ENCODE measurements around the gene TMEM117. TPM values are rescaled to one million over a fixed set of nuclear protein-coding genes. Genes with fewer than 3 reads are reported as not detected.

Gene TMEM117
- total and polyA plus RNA-seq, 4 experiments from 2014 or later = 3.0 to 4.7 (median 3.8) TPM

DNA sequence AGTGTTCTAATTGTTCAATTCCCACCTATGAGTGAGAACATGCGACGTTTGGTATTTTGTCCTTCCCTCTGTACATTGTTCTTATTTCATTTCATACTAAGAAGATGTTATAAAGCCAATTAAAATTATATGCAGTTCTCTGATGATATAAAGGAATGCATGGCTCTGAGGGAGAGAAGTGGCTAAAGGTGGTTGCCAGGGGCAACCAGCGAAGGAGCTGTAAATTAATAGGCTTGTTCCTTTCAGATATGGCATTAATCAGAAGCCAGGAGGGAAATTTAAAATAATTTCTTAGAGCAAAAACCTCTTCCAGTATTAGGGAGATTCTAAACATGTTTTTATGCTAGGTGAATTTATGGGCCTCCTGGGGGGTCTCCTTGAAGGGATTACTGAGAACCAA, 227.8 kb downstream of the TMEM117 start:
- Histone ChIP-seq H3K27me3 (ENCODE audit: insufficient read depth, low read length) (no peaks in the 10 kb centered on the region), H3K9me3 (ENCODE audit: control insufficient read depth in 1 of 2, low read length in 2 of 2) (no peaks in the 10 kb centered on the region), H3K4me3 (ENCODE audit: low read length in 2 of 2) (no peak overlapping the region), H3K4me1 (ENCODE audit: insufficient read depth, low read length) (no peaks in the 10 kb centered on the region), H3K27ac (ENCODE audit: low read depth, low read length) (no peak overlapping the region), H3K36me3 (ENCODE audit: insufficient read depth, low read length) (no peaks in the 10 kb centered on the region)
- ChIA-PET CTCF (ENCODE audit: partially characterized antibody) (no interaction called here), POLR2A (ENCODE audit: partially characterized antibody) (no interaction called here)
- peaks cover 0 to 2% (median 0%) of the 10 kb centered on the region in 4 donors for H3K4me1 Mint-ChIP-seq
- peaks cover 0 to 2% (median 0%) of the 10 kb centered on the region in 8 donors for H3K9me3 Mint-ChIP-seq
- DNase-seq = no peak
- no peak overlapping the region for H3K4me3 Mint-ChIP-seq
- intact Hi-C loops (cut with micrococcal nuclease) = no loop called here
- peaks cover 0 to 4% of the 10 kb centered on the region in 2 donors for H3K36me3 Mint-ChIP-seq
- H3K27ac Mint-ChIP-seq = no peak overlapping the region
- no peaks in the 10 kb centered on the region for H3K27me3 Mint-ChIP-seq

DNA sequence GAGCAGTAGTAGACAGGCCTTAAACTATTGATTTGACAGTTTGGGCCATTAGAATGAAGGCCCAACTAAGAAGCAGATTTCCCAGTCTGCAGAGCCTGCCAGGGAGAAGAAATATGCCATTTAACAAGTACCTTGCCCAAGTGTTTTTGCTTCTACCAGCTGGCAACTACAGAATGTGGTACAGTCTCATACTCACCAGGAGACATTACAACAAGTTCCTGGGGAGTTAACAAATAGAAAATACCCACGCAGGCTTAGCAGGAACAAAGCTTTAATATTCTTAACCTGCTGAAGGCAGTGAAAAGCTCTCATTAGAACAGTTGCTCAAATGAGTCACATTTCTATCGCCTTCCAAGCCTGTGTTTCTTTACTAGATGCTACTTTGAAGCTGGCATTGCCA, 241.0 kb downstream of the TMEM117 start:
- H3K4me1 Mint-ChIP-seq = no peaks in the 10 kb centered on the region

DNA sequence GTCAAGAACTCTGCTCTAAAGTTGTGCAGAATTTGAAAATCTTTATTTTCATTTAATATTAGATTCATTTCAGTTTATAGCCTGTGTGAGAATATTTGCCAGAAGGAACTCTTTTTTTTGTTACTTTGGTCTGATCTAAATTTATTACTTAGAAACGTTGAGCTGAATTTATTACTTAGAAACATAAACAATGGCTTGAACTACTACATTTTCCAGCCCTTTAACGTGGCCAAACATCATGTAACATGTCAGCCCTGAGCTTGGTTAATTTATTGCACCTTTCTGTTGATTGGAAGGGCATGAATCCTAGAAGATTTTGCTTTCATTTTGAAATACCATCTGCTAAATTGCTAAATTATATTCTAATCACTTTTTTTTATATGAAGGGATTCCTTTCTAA, 241.4 kb downstream of the TMEM117 start:
- POLR2A ChIA-PET (ENCODE audit: partially characterized antibody) = no interaction called here
- no peaks in the 10 kb centered on the region for H3K27me3 Mint-ChIP-seq

More for the DNA sequence above, 241.0 kb downstream of the TMEM117 start:
- DNase-seq = no peak
- Mint-ChIP-seq H3K9me3 (peaks cover 0 to 3% (median 0%) of the 10 kb centered on the region in 8 donors), H3K4me3 (no peak overlapping the region), H3K36me3 (no peaks in the 10 kb centered on the region), H3K27ac (no peak overlapping the region), H3K27me3 (no peaks in the 10 kb centered on the region)
- intact Hi-C loops (cut with micrococcal nuclease) = no loop called here
- CTCF ChIA-PET (ENCODE audit: partially characterized antibody) = no interaction called here
- Histone ChIP-seq H3K27me3 (ENCODE audit: insufficient read depth, low read length) (no peaks in the 10 kb centered on the region), H3K9me3 (ENCODE audit: control insufficient read depth in 1 of 2, low read length in 2 of 2) (no peaks in the 10 kb centered on the region), H3K4me1 (ENCODE audit: insufficient read depth, low read length) (no peaks in the 10 kb centered on the region), H3K4me3 (ENCODE audit: low read length in 2 of 2) (no peak overlapping the region), H3K27ac (ENCODE audit: low read depth, low read length) (no peak overlapping the region), H3K36me3 (ENCODE audit: insufficient read depth, low read length) (no peaks in the 10 kb centered on the region)
- POLR2A ChIA-PET (ENCODE audit: partially characterized antibody) = no interaction called here

DNA sequence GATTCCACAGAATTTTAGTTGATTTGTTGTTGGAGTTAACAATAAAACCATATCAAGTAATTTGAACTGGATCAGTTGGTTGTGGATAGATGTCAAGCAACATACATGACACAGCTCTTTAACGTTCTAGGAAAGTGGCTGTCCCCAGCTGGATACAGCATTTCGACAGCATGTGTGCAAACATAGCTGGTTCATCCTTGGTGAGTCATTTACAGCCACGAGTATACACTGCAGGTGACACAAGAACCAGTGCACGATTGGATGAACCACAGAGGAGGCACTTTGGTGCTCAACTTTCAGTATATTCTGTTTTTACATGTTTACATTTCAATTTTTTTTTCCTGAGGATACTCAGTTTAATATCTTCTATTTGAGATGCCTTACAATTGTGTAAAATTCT, 242.4 kb downstream of the TMEM117 start:
- Mint-ChIP-seq H3K4me1 (no peaks in the 10 kb centered on the region), H3K27me3 (no peaks in the 10 kb centered on the region), H3K4me3 (no peak overlapping the region), H3K36me3 (no peaks in the 10 kb centered on the region), H3K9me3 (peaks cover 0 to 3% (median 0%) of the 10 kb centered on the region in 8 donors), H3K27ac (no peak overlapping the region)
- ChIA-PET CTCF (ENCODE audit: partially characterized antibody) (no interaction called here), POLR2A (ENCODE audit: partially characterized antibody) (no interaction called here)
- intact Hi-C loops (cut with micrococcal nuclease) = no loop called here
- H3K4me3 ChIP-seq (ENCODE audit: low read length in 2 of 2) = no peak overlapping the region
- H3K9me3 ChIP-seq (ENCODE audit: control insufficient read depth in 1 of 2, low read length in 2 of 2) = no peaks in the 10 kb centered on the region
- no peak for DNase-seq
- no peaks in the 10 kb centered on the region for H3K36me3 ChIP-seq (ENCODE audit: insufficient read depth, low read length)
- H3K27me3 ChIP-seq (ENCODE audit: insufficient read depth, low read length) = no peaks in the 10 kb centered on the region
- no peak overlapping the region for H3K27ac ChIP-seq (ENCODE audit: low read depth, low read length)
- H3K4me1 ChIP-seq (ENCODE audit: insufficient read depth, low read length) = no peaks in the 10 kb centered on the region

More for the DNA sequence above, 241.4 kb downstream of the TMEM117 start:
- H3K4me1 ChIP-seq (ENCODE audit: insufficient read depth, low read length) = no peaks in the 10 kb centered on the region
- H3K4me3 ChIP-seq (ENCODE audit: low read length in 2 of 2) = no peak overlapping the region
- H3K4me1 Mint-ChIP-seq = no peaks in the 10 kb centered on the region
- H3K27ac ChIP-seq (ENCODE audit: low read depth, low read length) = no peak overlapping the region
- no peak for DNase-seq
- intact Hi-C loops (cut with micrococcal nuclease) = no loop called here
- CTCF ChIA-PET (ENCODE audit: partially characterized antibody) = no interaction called here
- no peaks in the 10 kb centered on the region for H3K27me3 ChIP-seq (ENCODE audit: insufficient read depth, low read length)
- no peak overlapping the region for H3K27ac Mint-ChIP-seq
- peaks cover 0 to 3% (median 0%) of the 10 kb centered on the region in 8 donors for H3K9me3 Mint-ChIP-seq
- no peaks in the 10 kb centered on the region for H3K9me3 ChIP-seq (ENCODE audit: control insufficient read depth in 1 of 2, low read length in 2 of 2)
- no peaks in the 10 kb centered on the region for H3K36me3 Mint-ChIP-seq
- no peak overlapping the region for H3K4me3 Mint-ChIP-seq
- no peaks in the 10 kb centered on the region for H3K36me3 ChIP-seq (ENCODE audit: insufficient read depth, low read length)

DNA sequence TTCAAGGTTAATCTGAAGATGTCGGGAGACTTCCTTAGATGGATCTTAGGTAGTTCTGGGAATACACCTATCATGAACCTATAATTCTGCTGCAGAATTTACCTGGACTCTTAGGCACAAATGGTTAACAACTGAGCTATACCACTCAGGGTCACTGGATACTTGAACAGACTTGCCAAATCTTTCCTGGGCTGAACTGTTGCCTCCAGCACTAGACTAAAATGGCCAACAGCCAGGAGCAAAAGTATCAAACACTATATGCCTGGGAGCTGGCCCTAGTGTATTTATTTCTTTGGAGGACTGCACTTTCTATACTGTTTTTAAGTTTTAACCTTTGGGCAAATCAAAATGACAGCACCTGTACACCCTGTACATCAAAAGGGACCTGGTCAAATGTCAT, 252.8 kb downstream of the TMEM117 start:
- H3K36me3 Mint-ChIP-seq = peaks cover 7 to 9% of the 10 kb centered on the region in 2 donors
- no peaks in the 10 kb centered on the region for H3K36me3 ChIP-seq (ENCODE audit: insufficient read depth, low read length)
- no peak overlapping the region for H3K4me3 Mint-ChIP-seq
- no peak overlapping the region for H3K27ac Mint-ChIP-seq
- H3K4me1 Mint-ChIP-seq = peaks cover 0 to 1% (median 0%) of the 10 kb centered on the region in 4 donors
- no peak overlapping the region for H3K27ac ChIP-seq (ENCODE audit: low read depth, low read length)
- H3K4me1 ChIP-seq (ENCODE audit: insufficient read depth, low read length) = no peaks in the 10 kb centered on the region
- H3K9me3 ChIP-seq (ENCODE audit: control insufficient read depth in 1 of 2, low read length in 2 of 2) = no peaks in the 10 kb centered on the region
- no peaks in the 10 kb centered on the region for H3K27me3 ChIP-seq (ENCODE audit: insufficient read depth, low read length)
- no peak overlapping the region for H3K4me3 ChIP-seq (ENCODE audit: low read length in 2 of 2)
- CTCF ChIA-PET (ENCODE audit: partially characterized antibody) = no interaction called here
- intact Hi-C loops (cut with micrococcal nuclease) = no loop called here
- POLR2A ChIA-PET (ENCODE audit: partially characterized antibody) = no interaction called here
- no peak for DNase-seq
- no peaks in the 10 kb centered on the region for H3K27me3 Mint-ChIP-seq
- peaks cover 0 to 6% (median 2%) of the 10 kb centered on the region in 8 donors for H3K9me3 Mint-ChIP-seq

DNA sequence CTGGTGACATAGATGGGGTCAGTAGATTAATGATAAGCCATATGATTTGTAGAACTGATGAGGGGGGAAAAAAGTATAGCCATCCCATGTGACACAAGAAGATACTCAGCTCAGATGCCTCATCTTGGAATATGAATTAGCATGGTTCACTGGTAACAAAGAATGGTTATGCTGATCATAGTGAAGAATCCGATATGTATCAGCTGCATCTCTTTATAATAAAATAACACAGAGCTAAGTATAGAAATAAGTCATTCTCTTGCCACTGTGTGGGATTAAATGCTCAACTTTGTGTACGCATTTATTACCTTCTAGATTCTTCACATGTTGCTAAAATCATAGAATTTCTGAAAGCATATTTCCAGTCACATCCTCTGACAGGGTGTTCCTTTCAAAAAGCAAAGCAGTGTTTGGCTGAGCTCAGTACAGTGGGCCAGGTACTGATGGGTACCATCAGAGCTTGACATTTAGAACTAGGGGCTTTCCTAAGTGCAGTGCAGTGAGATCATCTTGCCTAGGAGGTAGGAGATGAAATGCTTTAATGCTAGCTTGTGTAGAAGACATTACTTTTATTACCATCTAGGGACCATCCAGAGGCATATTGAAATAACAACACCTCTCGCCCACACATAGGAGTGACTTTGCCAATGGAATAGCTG, 256.2 kb downstream of the TMEM117 start:
- no peaks in the 10 kb centered on the region for H3K27me3 ChIP-seq (ENCODE audit: insufficient read depth, low read length)
- no peak overlapping the region for H3K4me3 ChIP-seq (ENCODE audit: low read length in 2 of 2)
- no peaks in the 10 kb centered on the region for H3K36me3 ChIP-seq (ENCODE audit: insufficient read depth, low read length)
- no peak overlapping the region for H3K27ac ChIP-seq (ENCODE audit: low read depth, low read length)
- POLR2A ChIA-PET (ENCODE audit: partially characterized antibody) = no interaction called here
- H3K36me3 Mint-ChIP-seq = peaks cover 10 to 13% of the 10 kb centered on the region in 2 donors
- peaks cover 0 to 20% (median 7%) of the 10 kb centered on the region in 8 donors for H3K9me3 Mint-ChIP-seq
- no peak overlapping the region for H3K27ac Mint-ChIP-seq
- CTCF ChIA-PET (ENCODE audit: partially characterized antibody) = no interaction called here
- H3K4me1 ChIP-seq (ENCODE audit: insufficient read depth, low read length) = no peaks in the 10 kb centered on the region
- no peaks in the 10 kb centered on the region for H3K27me3 Mint-ChIP-seq
- intact Hi-C loops (cut with micrococcal nuclease) = no loop called here
- no peak for DNase-seq
- peaks cover 0 to 1% (median 0%) of the 10 kb centered on the region in 4 donors for H3K4me1 Mint-ChIP-seq
- no peaks in the 10 kb centered on the region for H3K9me3 ChIP-seq (ENCODE audit: control insufficient read depth in 1 of 2, low read length in 2 of 2)
- H3K4me3 Mint-ChIP-seq = no peak overlapping the region

DNA sequence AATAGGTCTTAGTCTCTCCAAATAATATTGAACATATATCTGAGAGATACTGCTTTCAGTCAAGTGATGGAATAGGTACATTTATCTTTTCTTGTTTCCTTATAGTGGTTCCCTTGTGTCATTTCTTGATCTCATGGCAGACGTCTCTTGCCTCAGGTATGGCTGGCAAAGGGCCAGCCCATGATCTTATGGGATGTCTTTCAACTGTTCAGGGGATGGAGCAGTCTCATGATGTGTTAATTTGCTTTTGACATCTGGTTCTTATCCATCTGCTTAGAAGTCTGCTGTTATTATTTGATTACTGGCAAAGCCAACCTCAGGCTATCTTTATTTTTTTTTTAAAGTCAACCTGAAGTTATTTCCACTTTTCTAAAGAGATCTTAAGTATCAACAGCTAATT, 262.9 kb downstream of the TMEM117 start:
- H3K27me3 ChIP-seq (ENCODE audit: insufficient read depth, low read length) = no peaks in the 10 kb centered on the region
- H3K36me3 ChIP-seq (ENCODE audit: insufficient read depth, low read length) = no peaks in the 10 kb centered on the region
- no peaks in the 10 kb centered on the region for H3K4me1 ChIP-seq (ENCODE audit: insufficient read depth, low read length)
- Mint-ChIP-seq H3K4me1 (no peaks in the 10 kb centered on the region), H3K27me3 (no peaks in the 10 kb centered on the region), H3K36me3 (peaks cover 5 to 7% of the 10 kb centered on the region in 2 donors), H3K9me3 (peaks cover 0 to 13% (median 5%) of the 10 kb centered on the region in 8 donors), H3K4me3 (no peak overlapping the region), H3K27ac (no peak overlapping the region)
- POLR2A ChIA-PET (ENCODE audit: partially characterized antibody) = no interaction called here
- CTCF ChIA-PET (ENCODE audit: partially characterized antibody) = no interaction called here
- intact Hi-C loops (cut with micrococcal nuclease) = no loop called here
- no peak for DNase-seq
- no peak overlapping the region for H3K4me3 ChIP-seq (ENCODE audit: low read length in 2 of 2)
- no peak overlapping the region for H3K27ac ChIP-seq (ENCODE audit: low read depth, low read length)
- H3K9me3 ChIP-seq (ENCODE audit: control insufficient read depth in 1 of 2, low read length in 2 of 2) = no peaks in the 10 kb centered on the region
